OCI-LY3 (cell line): Measurements from ENCODE around the gene RMI2.

ENCODE experiments used
- CTCF ChIP-seq: fragments of 200-600, 300-600 bp; sonication (generic); IDR thresholded peaks from 2 replicates; pipeline ENCODE4 v1.5.1; 2014; ENCODE audit warnings: antibody characterized with exemption, low read length, low read depth
- EZH2phosphoT487 ChIP-seq: fragments of 200-600 bp; shearing (Covaris generic); IDR thresholded peaks from 2 replicates; pipeline ENCODE4 v1.6.1; 2018; ENCODE audit warnings: antibody characterized with exemption, mixed run types, low read depth

DNA sequence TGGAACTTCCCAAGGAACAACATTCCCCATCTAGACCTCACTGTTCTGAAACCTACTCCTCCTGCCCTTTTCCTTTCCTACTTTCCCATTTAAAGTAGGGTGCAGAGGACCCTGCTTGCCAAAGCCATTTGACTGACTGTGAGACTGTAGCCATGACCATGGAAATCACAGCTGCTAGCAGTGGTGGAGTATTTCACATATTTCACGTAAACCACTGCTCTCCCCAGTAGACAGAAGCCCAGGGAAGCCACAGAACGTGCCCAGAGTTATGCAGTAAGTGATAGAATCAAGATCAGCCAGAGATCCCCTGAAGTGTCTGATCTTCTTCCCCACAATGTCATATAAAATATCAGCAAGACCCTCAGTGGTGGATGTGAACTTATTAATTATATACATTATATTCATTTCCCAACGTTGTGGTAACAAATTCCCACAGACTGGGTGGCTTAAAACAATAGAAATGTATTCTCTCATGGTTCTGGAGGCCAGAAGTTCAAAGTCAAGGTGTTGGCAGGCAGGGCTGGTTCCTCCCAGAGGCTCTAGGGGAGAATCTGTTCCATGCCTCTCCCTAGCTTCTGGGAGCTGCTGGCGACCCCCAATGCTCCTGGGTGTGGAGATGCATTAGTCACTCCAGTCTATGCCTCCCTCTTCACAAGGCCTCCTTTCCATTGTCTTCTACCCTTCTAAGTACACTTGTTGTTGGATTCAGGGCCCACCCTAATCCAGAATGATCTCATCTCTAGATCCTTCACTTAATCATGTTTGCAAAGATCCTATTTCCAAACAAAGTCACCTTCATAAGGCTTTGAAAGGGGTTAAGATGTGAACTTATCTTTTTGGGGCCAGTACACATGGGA is 43.4 kb upstream of the RMI2 start:
- no peak for TF ChIP-seq CTCF
- no peak for TF ChIP-seq EZH2phosphoT487
